Endothelial cell of umbilical vein (primary cell): ENCODE measurements around the gene MBD5. TPM values are rescaled to one million over a fixed set of nuclear protein-coding genes. Genes with fewer than 3 reads are reported as not detected.

Experiments used
- BruUV-seq: library from RNA; stranded (reverse); fragments of 400-500 nt; replicated peaks from 2 replicates; lab custom pipeline; 2021; lab: Mats Ljungman, UMichigan
- CTCF ChIA-PET: fragments of 300-600, 350-600 bp; sonication (Branson Sonifier 250); formaldehyde crosslinking; loops from one replicate; lab custom pipeline; 2021; ENCODE audit warnings: antibody characterized with exemption, inconsistent platforms; lab: Charles Lee
- POLR2A ChIA-PET: fragments of 300-600, 350-600 bp; sonication (Branson Sonifier 250); formaldehyde crosslinking; loops from one replicate; lab custom pipeline; 2021; ENCODE audit warnings: antibody characterized with exemption, inconsistent platforms; lab: Charles Lee
- DNase-seq: peaks from one replicate; pipeline ENCODE4 v3.0.0-alpha.2; 2011; ENCODE audit warnings: low read depth, low spot score
- FAIRE-seq: peaks from 2 replicates; lab custom pipeline; 2011; peaks lifted over from hg19 to GRCh38; lab: Jason Lieb, UNC
- H2AFZ ChIP-seq: 2 replicates; pipeline ENCODE4 v1.6.0; 2012; ENCODE audit warnings: low read depth, low read length, control low read depth, inconsistent platforms
- H3K27ac ChIP-seq: 2 replicates; pipeline ENCODE4 v1.5.1; 2011; ENCODE audit warnings: low read depth, mild to moderate bottlenecking, control low read depth, low read length, moderate library complexity; ENCODE audit not compliant: insufficient read depth
- H3K27me3 ChIP-seq, 2 experiments: 2 replicates each; pipeline versions ENCODE4 v1.6.0 to v1.6.1; 2011; ENCODE audit warnings: low read length in 2 of 2, mixed read lengths in 1 of 2; ENCODE audit not compliant: control insufficient read depth in 2 of 2, insufficient read depth in 2 of 2
- H3K36me3 ChIP-seq, 2 experiments: 2 replicates in 1 of 2; 3 replicates in 1 of 2; pipeline ENCODE4 v1.5.1; 2011; ENCODE audit warnings: low read length in 2 of 2, mild to moderate bottlenecking in 1 of 2, moderate library complexity in 1 of 2; ENCODE audit not compliant: control insufficient read depth in 2 of 2, insufficient read depth in 2 of 2; ENCODE audit errors: extremely low read depth in 1 of 2
- H3K4me1 ChIP-seq: 3 replicates; pipeline ENCODE4 v1.5.1; 2011; ENCODE audit warnings: mild to moderate bottlenecking, low read length; ENCODE audit not compliant: control insufficient read depth, insufficient read depth; ENCODE audit errors: extremely low read depth
- H3K4me2 ChIP-seq: 2 replicates; pipeline ENCODE4 v1.6.1; 2011; ENCODE audit warnings: low read length, control low read depth, mixed read lengths; ENCODE audit not compliant: insufficient read depth
- H3K4me3 ChIP-seq, 3 experiments: fragments of 200-600 bp in 1 of 3; sonication (generic), shearing (Covaris generic) in 1 of 3; replicated peaks in 1 of 3; 2 replicates each; pipeline ENCODE4 v1.5.1; 2011 to 2016; ENCODE audit warnings: control low read depth in 3 of 3, low read length in 3 of 3, mild to moderate bottlenecking in 2 of 3, inconsistent platforms in 1 of 3, low read depth in 1 of 3, moderate library complexity in 1 of 3; ENCODE audit not compliant: insufficient read depth in 1 of 3
- H3K79me2 ChIP-seq: 2 replicates; pipeline ENCODE4 v1.6.0; 2012; ENCODE audit warnings: low read length, inconsistent platforms; ENCODE audit not compliant: control insufficient read depth, insufficient read depth
- H3K9ac ChIP-seq: replicated peaks from 2 replicates; pipeline ENCODE3; 2011; ENCODE audit warnings: low read length, control low read depth; ENCODE audit not compliant: insufficient read depth; ENCODE audit errors: extremely low read depth
- H3K9me1 ChIP-seq: replicated peaks from 3 replicates; pipeline ENCODE4 v1.6.0; 2011; ENCODE audit warnings: mild to moderate bottlenecking, low read length; ENCODE audit not compliant: control insufficient read depth, insufficient read depth; ENCODE audit errors: extremely low read depth
- H3K9me3 ChIP-seq: replicated peaks from 2 replicates; pipeline ENCODE4 v1.5.1; 2012; ENCODE audit warnings: low read length, inconsistent platforms; ENCODE audit not compliant: control insufficient read depth, insufficient read depth
- H4K20me1 ChIP-seq: replicated peaks from 2 replicates; pipeline ENCODE3; 2011; ENCODE audit warnings: mild to moderate bottlenecking, low read length; ENCODE audit not compliant: control insufficient read depth, insufficient read depth; ENCODE audit errors: extremely low read depth
- CTCF ChIP-seq, 2 donors: IDR thresholded peaks; 1 replicate in 1 of 2; 2 replicates in 1 of 2; pipeline ENCODE4 v1.5.1; 2011; ENCODE audit warnings: low read length in 2 of 2, mild to moderate bottlenecking in 2 of 2, moderate library complexity in 2 of 2, control low read depth in 1 of 2, inconsistent platforms in 1 of 2, low read depth in 1 of 2; ENCODE audit not compliant: insufficient read depth in 1 of 2; ENCODE audit errors: extremely low read depth in 1 of 2
- EZH2 ChIP-seq: IDR thresholded peaks from 2 replicates; pipeline ENCODE4 v1.6.1; 2012; ENCODE audit warnings: borderline replicate concordance, low read depth, mild to moderate bottlenecking, moderate library complexity, low read length, inconsistent platforms; ENCODE audit not compliant: severe bottlenecking
- FOS ChIP-seq: IDR thresholded peaks from 2 replicates; pipeline ENCODE4 v1.6.1; 2011; ENCODE audit warnings: mild to moderate bottlenecking, low read length, moderate library complexity, borderline replicate concordance; ENCODE audit not compliant: insufficient read depth
- GATA2 ChIP-seq: IDR thresholded peaks from 2 replicates; pipeline ENCODE4 v1.7.0; 2011; ENCODE audit warnings: low read depth, mild to moderate bottlenecking, moderate library complexity, mixed read lengths, low read length; ENCODE audit not compliant: insufficient read length, insufficient read depth
- JUN ChIP-seq: IDR thresholded peaks from 2 replicates; pipeline ENCODE4 v1.6.1; 2011; ENCODE audit warnings: borderline replicate concordance, low read depth; ENCODE audit not compliant: insufficient read length, insufficient read depth
- MAX ChIP-seq: IDR thresholded peaks from 2 replicates; pipeline ENCODE4 v1.6.1; 2011; ENCODE audit not compliant: insufficient read depth, insufficient read length
- MYC ChIP-seq: IDR thresholded peaks from one replicate; pipeline ENCODE4 v1.6.1; 2011; ENCODE audit warnings: mild to moderate bottlenecking, low read depth, low read length
- POLR2A ChIP-seq: IDR thresholded peaks from 2 replicates; pipeline ENCODE4 v1.6.1; 2012; ENCODE audit warnings: low read depth, mild to moderate bottlenecking, control low read depth, low read length
- POLR2AphosphoS5 ChIP-seq: IDR thresholded peaks from 2 replicates; pipeline ENCODE4 v1.6.1; 2012; ENCODE audit warnings: low read depth, mild to moderate bottlenecking, control low read depth, low read length, moderate library complexity; ENCODE audit not compliant: insufficient read depth
- dilution Hi-C: fragments of 300-500 bp; cut with MboI; formaldehyde crosslinking; loops from one replicate; pipeline ENCODE4 v1.15.0; 2019; ENCODE audit warnings: low sequenced_read_pairs; ENCODE audit not compliant: extremely low pct_ligation_motif_present
- intact Hi-C: fragments of 100-400 bp; cut with micrococcal nuclease; formaldehyde crosslinking; loops from one replicate; pipeline ENCODE4 v1.10.0; 2022
- polyA plus RNA-seq, 4 experiments: library from polyadenylated mRNA; depleted of rRNA in 3 of 4; stranded (reverse) in 3 of 4; unstranded in 1 of 4; fragments of >200 nt; gene quantifications; 2 replicates each; pipeline versions ENCODE4 v1.2.1 to v1.2.3, GENCODE V29; 2011 to 2012; ENCODE audit warnings: missing spikeins in 1 of 4
- total RNA-seq: library from RNA; stranded (reverse); gene quantifications from 2 replicates; pipeline ENCODE4 v1.2.3, GENCODE V29; 2021

The MBD5 gene
- total and polyA plus RNA-seq, 2 donors (not counting 3 experiments of a cell fraction or from before 2014, with no cell fraction given): 11.3 to 37.0 TPM

DNA sequence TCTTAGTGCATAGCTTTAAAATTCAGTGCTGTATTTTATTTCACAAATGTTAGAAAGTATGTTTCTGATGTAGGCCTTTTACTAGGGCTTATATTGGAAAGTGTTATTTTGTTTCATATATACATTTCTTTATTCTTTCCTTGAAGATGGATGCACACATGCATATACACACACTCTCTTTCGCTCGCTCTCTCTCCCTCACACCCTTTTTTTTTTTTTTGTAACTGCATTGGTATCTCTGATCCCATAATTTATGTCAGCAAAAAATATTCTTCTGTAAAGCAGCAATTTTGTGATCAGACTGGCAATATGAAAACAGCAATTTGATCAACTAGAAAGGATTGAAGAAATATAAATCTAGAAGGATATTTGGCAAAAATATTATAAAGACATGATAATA lies 2.0 kb downstream of the MBD5 start:
- TF ChIP-seq JUN (no peak), POLR2AphosphoS5 (no peak), MYC (no peak), FOS (no peak), GATA2 (no peak), POLR2A (no peak), EZH2 (no peak), CTCF (IDR thresholded peaks at IDR 0.05; ENCODE audit: extremely low read depth in 1 of 2, insufficient read depth in 1 of 2, low read depth in 1 of 2, low read length in 2 of 2) (no peak), MAX (no peak)
- dilution Hi-C loops: no loop called here
- peak overlapping the region; percentile 10 for H3K9ac ChIP-seq
- H3K4me2 ChIP-seq: peak overlapping the region; percentile 99
- no peak overlapping the region for H3K27ac ChIP-seq
- ChIA-PET CTCF (interaction anchor here (0.8 to 4.9 kb wide), 3 partner anchors 9 to 1551 kb away, joined by 3 to 59 read pairs (median 4); no protein-coding TSS in a partner anchor), POLR2A (no interaction called here)
- H3K27me3 ChIP-seq: no peaks in the 10 kb centered on the region
- no peak for DNase-seq
- H3K4me1 ChIP-seq: peaks cover 25% of the 10 kb centered on the region
- H3K4me3 ChIP-seq: peak overlapping the region in 1 of 3 experiments; percentile 88
- BruUV-seq: no TSS peak
- H3K79me2 ChIP-seq: peaks cover 64% of the 10 kb centered on the region
- H3K36me3 ChIP-seq: no peaks in the 10 kb centered on the region
- no peak overlapping the region for H2AFZ ChIP-seq
- H3K9me1 ChIP-seq: no peaks in the 10 kb centered on the region
- no peaks in the 10 kb centered on the region for H4K20me1 ChIP-seq
- H3K9me3 ChIP-seq: no peaks in the 10 kb centered on the region
- no peak for FAIRE-seq
- intact Hi-C loops: no loop called here
